ENCODE data around the gene NBEA.
"Not testable (repeated sequence)": the region's sequence is repeated elsewhere in the genome, so short reads cannot be mapped to it uniquely, and the experiment has no call there.

The NBEA gene

GRCh38 chr13:34941835-34942731 lies at the start of gene NBEA:
TSS of gene NBEA (plus strand) at chr13:34942270. CDS start at chr13:34942821, 551 bp downstream.
- FAIRE-seq (no peak), DNase-seq (ENCODE audit: insufficient read length, low spot score) (peak; percentile 39)
- TF ChIP-seq POLR2A (IDR thresholded peaks at IDR 0.05; ENCODE audit: low read depth, low read length) = peak; percentile 51; the same call in 1 of the 2 replicates

GRCh38 chr13:34894756-34895155 lies 47.3 kb upstream of the NBEA start:
- DNase-seq (ENCODE audit: insufficient read length, low spot score) = no peak
- no peak for TF ChIP-seq POLR2A (IDR thresholded peaks at IDR 0.05; ENCODE audit: low read depth, low read length)
- FAIRE-seq = no peak

- DNase-seq (ENCODE audit: insufficient read length, low spot score) (no peak), FAIRE-seq (no peak)
- no peak for TF ChIP-seq POLR2A (IDR thresholded peaks at IDR 0.05; ENCODE audit: low read depth, low read length)
These were observed 44.9 kb upstream of the NBEA start for GRCh38 chr13:34897220-34897619.

- no peak for TF ChIP-seq POLR2A (IDR thresholded peaks at IDR 0.05; ENCODE audit: low read depth, low read length)
- DNase-seq (ENCODE audit: insufficient read length, low spot score) (no peak), FAIRE-seq (no peak)
These were observed 42.2 kb upstream of the NBEA start for GRCh38 chr13:34899888-34900287.

- no peak for FAIRE-seq
- DNase-seq (ENCODE audit: insufficient read length, low spot score) = no peak
- TF ChIP-seq POLR2A (IDR thresholded peaks at IDR 0.05; ENCODE audit: low read depth, low read length) = no peak
These were observed 41.8 kb upstream of the NBEA start for GRCh38 chr13:34900288-34900739.

GRCh38 chr13:34901572-34901971 lies 40.5 kb upstream of the NBEA start:
- DNase-seq (ENCODE audit: insufficient read length, low spot score) (no peak), FAIRE-seq (no peak)
- TF ChIP-seq POLR2A (IDR thresholded peaks at IDR 0.05; ENCODE audit: low read depth, low read length) = no peak

- FAIRE-seq = no peak
- DNase-seq (ENCODE audit: insufficient read length, low spot score) = no peak
- TF ChIP-seq POLR2A (IDR thresholded peaks at IDR 0.05; ENCODE audit: low read depth, low read length) = no peak
These were observed 30.9 kb upstream of the NBEA start for GRCh38 chr13:34911159-34911558.

GRCh38 chr13:34913040-34913439 lies 29.0 kb upstream of the NBEA start:
- FAIRE-seq (no peak), DNase-seq (ENCODE audit: insufficient read length, low spot score) (peak; percentile 0)
- no peak for TF ChIP-seq POLR2A (IDR thresholded peaks at IDR 0.05; ENCODE audit: low read depth, low read length)

- no peak for TF ChIP-seq POLR2A (IDR thresholded peaks at IDR 0.05; ENCODE audit: low read depth, low read length)
- DNase-seq (ENCODE audit: insufficient read length, low spot score) (no peak), FAIRE-seq (no peak)
These were observed 27.7 kb upstream of the NBEA start for GRCh38 chr13:34914416-34914815.

GRCh38 chr13:34926508-34926907 lies 15.6 kb upstream of the NBEA start:
- no peak for TF ChIP-seq POLR2A (IDR thresholded peaks at IDR 0.05; ENCODE audit: low read depth, low read length)
- FAIRE-seq (no peak), DNase-seq (ENCODE audit: insufficient read length, low spot score) (no peak)

- FAIRE-seq; DNase-seq (ENCODE audit: insufficient read length, low spot score): not testable (repeated sequence)
These were observed 13.4 kb upstream of the NBEA start for GRCh38 chr13:34928676-34929075.

GRCh38 chr13:34931572-34931971 lies 10.5 kb upstream of the NBEA start:
- FAIRE-seq = no peak
- TF ChIP-seq POLR2A (IDR thresholded peaks at IDR 0.05; ENCODE audit: low read depth, low read length) = no peak
- no peak for DNase-seq (ENCODE audit: insufficient read length, low spot score)

GRCh38 chr13:34933349-34933748 lies 8.7 kb upstream of the NBEA start:
- DNase-seq (ENCODE audit: insufficient read length, low spot score) (no peak), FAIRE-seq (no peak)
- TF ChIP-seq POLR2A (IDR thresholded peaks at IDR 0.05; ENCODE audit: low read depth, low read length) = no peak

GRCh38 chr13:34933786-34934185 lies 8.3 kb upstream of the NBEA start:
- FAIRE-seq (no peak), DNase-seq (ENCODE audit: insufficient read length, low spot score) (no peak)
- no peak for TF ChIP-seq POLR2A (IDR thresholded peaks at IDR 0.05; ENCODE audit: low read depth, low read length)

- no peak for TF ChIP-seq POLR2A (IDR thresholded peaks at IDR 0.05; ENCODE audit: low read depth, low read length)
- FAIRE-seq (no peak), DNase-seq (ENCODE audit: insufficient read length, low spot score) (no peak)
These were observed 6.2 kb upstream of the NBEA start for GRCh38 chr13:34935841-34936240.

Data from H54 (cell line).